Retinal pigment epithelial cell (primary cell): Measurements from ENCODE around the gene SBK2.

Source experiments
- DNase-seq: peaks from one replicate; pipeline ENCODE4 v3.0.0-alpha.2; 2010; ENCODE audit warnings: low read depth
- H3K4me3 ChIP-seq: 2 replicates; pipeline ENCODE4 v1.5.1; 2011; ENCODE audit warnings: mild to moderate bottlenecking, low read length, control low read depth, moderate library complexity
- TF ChIP-seq, protein P1 (sequence below): conservative IDR thresholded peaks from 2 replicates; pipeline ENCODE4 v1.5.1; 2011; ENCODE audit warnings: low read depth, low read length, control low read depth, inconsistent platforms

SBK2 gene

GRCh38 chr19:55490478-55491432 is 46.2 kb downstream of the SBK2 start:
- H3K4me3 ChIP-seq = no peak overlapping the region
- TF ChIP-seq, protein P1, sequence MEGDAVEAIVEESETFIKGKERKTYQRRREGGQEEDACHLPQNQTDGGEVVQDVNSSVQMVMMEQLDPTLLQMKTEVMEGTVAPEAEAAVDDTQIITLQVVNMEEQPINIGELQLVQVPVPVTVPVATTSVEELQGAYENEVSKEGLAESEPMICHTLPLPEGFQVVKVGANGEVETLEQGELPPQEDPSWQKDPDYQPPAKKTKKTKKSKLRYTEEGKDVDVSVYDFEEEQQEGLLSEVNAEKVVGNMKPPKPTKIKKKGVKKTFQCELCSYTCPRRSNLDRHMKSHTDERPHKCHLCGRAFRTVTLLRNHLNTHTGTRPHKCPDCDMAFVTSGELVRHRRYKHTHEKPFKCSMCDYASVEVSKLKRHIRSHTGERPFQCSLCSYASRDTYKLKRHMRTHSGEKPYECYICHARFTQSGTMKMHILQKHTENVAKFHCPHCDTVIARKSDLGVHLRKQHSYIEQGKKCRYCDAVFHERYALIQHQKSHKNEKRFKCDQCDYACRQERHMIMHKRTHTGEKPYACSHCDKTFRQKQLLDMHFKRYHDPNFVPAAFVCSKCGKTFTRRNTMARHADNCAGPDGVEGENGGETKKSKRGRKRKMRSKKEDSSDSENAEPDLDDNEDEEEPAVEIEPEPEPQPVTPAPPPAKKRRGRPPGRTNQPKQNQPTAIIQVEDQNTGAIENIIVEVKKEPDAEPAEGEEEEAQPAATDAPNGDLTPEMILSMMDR = no peak
- DNase-seq = no peak

- H3K4me3 ChIP-seq = no peak overlapping the region
- TF ChIP-seq, protein P1 = no peak
- no peak for DNase-seq
Observed at GRCh38 chr19:55489711-55490477, 47.0 kb downstream of the SBK2 start.

- DNase-seq = no peak
- TF ChIP-seq, protein P1 = no peak
- no peak overlapping the region for H3K4me3 ChIP-seq
Observed at GRCh38 chr19:55488986-55489710, 47.8 kb downstream of the SBK2 start.

GRCh38 chr19:55487924-55488687 is 48.8 kb downstream of the SBK2 start, which contains the start of gene SSC5D:
TSS of gene SSC5D (plus strand) at chr19:55488436. CDS start at chr19:55488590, 154 bp downstream.
- DNase-seq = no peak
- H3K4me3 ChIP-seq = peak within 1 kb of the TSS; percentile 20
- TF ChIP-seq, protein P1 = no peak

DNA sequence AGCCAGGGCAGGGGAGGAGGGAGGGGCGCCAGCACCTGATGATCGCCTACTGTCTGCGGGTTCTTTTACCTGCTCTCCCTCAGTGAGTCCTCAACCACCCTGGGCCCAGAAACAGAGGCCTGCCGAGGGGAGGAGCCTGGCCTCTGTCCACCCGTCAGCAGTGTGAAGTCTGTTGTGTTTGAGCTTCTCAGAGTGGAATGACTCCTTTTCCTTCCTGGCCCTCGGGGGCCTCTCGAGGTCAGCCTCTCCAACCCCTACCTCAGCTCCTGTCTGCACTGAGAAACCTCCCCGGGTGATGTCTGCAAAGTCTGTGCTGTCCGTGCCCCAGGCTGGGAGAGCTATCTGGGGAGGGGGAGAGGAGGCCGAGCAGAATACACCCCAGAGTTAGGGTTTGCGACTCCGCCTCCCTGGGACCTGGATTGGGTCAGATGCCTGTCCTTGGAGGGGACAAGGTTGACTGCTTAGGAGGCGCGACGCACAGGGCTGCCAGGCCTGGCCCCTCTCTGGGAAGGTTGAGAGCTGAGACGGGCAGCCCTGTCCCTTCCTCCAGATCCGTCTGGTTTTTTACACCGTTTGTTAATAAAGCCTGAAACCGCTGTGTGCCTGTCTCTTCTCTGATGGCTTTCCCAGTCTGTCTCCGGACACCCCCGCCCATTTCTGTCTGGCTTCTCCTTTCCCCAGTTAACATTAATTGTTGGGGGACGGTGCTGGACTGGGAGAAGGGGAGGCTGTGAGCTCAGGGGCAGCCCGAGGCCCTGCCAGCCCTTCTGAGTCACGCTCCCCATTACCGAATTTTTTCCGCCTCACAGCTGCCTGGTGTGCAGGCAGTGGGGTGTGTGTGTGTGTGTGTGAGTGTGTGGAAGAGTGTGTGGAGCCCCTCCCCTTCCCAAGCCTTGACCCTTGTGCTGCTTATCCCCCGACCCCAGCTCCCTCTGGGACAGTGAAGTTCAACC is 49.7 kb downstream of the SBK2 start:
- peak; percentile 77 for DNase-seq
- TF ChIP-seq, protein P1 = no peak
- H3K4me3 ChIP-seq = peak overlapping the region; percentile 20
